Forelimb muscle (tissue), 1 donor: ENCODE measurements around the gene TBC1D32. TPM values are rescaled to one million over a fixed set of nuclear protein-coding genes. Genes with fewer than 3 reads are reported as not detected.
"Not testable (repeated sequence)": the region's sequence is repeated elsewhere in the genome, so short reads cannot be mapped to it uniquely, and the experiment has no call there.

Experiments
- DNase-seq: peaks from one replicate; pipeline ENCODE4 v3.0.0-alpha.2; 2013; ENCODE audit warnings: low read depth
- polyA plus RNA-seq: library from polyadenylated mRNA; unstranded; fragments of 120-200 nt; gene quantifications from one replicate; pipeline ENCODE4 v1.2.1, GENCODE V29; 2013; ENCODE audit not compliant: insufficient read length

TBC1D32 gene
- polyA plus RNA-seq, 1 donor, result 5.6 TPM

- DNase-seq, result no peak
Measured at GRCh38 chr6:121321282-121321681, 13.0 kb downstream of the TBC1D32 start.

DNA sequence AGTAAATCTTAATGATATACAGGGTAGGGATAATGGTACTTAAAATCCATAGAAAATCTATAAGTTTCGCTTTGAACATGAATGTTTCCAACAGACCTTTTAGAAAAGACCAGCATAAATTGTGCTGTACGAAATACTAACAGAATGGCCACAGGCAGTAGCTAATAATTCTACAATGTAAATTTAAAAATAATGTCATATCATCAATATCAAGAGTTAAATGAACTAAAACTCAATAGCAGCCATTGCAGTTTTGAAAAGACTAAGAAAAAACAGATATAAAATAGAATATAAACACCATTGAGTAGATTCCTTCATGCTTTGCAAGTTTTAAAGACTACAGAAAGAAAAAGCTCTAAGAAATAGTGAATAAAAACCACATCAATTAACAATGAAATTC lies 14.7 kb downstream of the TBC1D32 start:
- DNase-seq, result no peak

GRCh38 chr6:121319112-121319553 lies 15.1 kb downstream of the TBC1D32 start:
- no peak for DNase-seq

DNA sequence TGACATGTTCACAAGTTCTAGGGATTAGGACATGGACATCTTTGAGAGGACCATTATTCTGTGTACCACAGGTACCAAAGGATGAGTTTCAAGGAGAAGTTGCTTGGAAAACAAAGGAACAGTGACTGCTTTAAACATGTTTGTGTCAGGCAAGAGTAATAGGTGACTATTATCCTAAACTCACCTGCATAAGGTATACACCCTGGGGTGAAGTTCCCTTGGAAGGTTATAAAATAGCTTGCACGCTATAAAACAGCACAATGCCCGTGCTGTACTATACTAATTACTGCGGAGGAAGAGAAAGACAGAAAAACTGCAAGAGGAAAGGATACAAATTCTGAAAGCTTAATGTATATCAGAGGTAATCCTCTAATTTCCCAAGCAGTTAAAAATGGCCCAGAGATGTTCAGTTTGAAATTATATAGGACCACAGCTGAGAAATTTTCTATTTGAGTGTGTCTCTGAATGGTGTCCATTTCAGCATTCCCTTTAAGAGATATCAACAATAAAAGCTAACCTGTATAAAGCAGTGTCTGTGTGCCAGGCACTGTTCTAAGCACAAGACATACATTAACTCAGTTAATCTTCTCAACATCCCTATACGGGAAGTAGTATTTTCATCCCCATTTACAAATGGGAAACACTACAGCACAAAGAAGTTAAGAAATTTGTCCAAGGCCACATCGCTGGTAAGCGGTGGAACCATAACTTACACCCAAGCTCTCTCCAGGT lies 19.7 kb downstream of the TBC1D32 start:
- no peak for DNase-seq

GRCh38 chr6:121311814-121312213 lies 22.5 kb downstream of the TBC1D32 start:
- DNase-seq, result not testable (repeated sequence)

- no peak for DNase-seq
Measured at GRCh38 chr6:121310495-121310894, 23.8 kb downstream of the TBC1D32 start.

GRCh38 chr6:121309768-121310469 lies 24.4 kb downstream of the TBC1D32 start:
- DNase-seq, result no peak

DNA sequence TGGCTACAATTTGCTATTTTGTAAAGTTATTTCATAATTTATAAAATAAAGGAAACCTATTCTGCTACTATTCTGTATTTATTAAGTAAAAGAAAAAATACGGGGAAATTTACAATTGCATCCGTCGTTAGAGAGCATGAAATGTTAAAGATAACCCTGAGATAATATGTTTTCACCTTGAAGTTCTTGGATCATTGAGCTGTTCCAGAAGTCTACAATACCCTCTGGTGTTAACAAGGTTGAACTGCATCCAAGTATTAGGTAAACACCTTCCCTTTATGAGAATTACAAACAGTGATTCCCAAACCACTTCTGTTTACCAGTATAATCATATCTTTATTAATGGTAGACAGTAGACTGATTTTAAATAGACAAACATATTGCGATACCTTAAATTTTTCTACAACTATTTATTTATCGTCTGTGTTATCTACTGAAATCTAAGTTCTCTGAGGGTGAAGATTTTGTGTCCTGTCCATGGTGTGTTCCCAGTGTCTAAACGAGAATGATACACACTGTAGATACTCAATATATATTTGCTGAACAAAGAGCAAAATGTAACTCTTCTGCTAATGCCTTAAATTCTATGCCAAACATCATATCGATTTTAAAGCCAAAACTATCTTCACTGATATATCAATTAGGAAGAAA lies 28.2 kb downstream of the TBC1D32 start:
- no peak for DNase-seq

DNA sequence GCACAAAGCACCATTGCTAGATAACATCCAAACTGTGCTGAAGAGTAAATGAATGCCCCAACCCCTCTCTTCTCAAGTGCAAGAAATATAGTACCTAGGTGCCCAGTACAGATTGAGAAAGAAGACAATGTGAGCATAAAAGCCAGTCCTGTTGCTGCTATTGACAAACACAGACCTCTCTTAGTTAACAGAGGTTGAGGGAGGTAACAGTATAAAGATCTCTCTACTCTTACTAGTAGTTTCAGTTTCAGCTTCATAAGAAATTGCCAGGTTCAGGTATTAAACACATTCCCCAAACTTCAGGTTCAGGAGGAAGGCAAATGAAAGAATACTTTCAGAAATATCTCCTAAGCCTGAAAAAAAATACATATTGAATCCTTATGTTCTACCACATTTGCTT lies 31.4 kb downstream of the TBC1D32 start:
- no peak for DNase-seq

DNA sequence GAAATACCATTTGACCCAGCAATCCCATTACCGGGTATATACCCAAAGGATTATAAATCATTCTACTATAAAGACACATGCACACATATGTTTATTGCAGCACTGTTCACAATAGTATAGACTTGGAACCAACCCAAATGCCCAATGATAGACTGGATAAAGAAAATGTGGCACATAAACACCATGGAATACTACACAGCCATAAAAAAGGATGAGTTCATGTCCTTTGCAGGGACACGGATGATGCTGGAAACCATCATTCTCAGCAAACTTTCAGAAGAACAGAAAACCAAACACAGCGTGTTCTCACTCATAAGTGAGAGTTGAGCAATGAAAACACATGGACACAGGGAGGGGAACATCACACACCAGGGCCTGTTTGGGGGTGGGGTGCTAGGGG lies 33.1 kb downstream of the TBC1D32 start:
- not testable (repeated sequence) for DNase-seq

- DNase-seq, result no peak
Measured at GRCh38 chr6:121297694-121298093, 36.6 kb downstream of the TBC1D32 start.

GRCh38 chr6:121285041-121285440 lies 49.2 kb downstream of the TBC1D32 start:
- no peak for DNase-seq

DNA sequence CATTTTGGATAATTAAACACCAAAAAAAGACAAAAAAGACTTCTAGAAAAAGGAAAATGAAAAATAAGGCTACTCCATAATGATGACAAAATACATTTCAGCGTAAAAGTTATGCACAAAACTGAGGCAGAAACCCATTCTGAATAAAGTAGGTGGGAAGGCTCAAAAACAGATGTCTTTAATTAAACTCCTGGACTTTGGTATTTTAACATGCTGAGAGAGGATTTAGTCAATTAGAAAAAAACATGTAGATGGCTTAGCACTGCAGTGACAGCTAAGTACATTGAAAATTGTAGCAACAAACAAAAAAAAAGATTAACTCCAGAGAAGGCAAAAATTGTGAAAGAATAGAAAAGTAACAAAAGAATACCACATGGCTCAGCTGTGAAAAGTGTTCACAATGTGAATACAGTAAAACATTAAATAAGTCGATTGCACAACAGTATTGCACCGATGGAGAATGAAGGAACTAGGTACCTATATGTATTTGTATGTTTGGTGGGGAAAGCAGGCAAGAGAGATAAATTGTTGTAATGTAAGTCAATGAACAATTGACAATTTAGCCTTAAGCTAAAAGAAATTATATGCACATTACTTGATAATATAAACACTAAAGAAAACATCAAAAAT lies 59.5 kb downstream of the TBC1D32 start:
- no peak for DNase-seq

DNA sequence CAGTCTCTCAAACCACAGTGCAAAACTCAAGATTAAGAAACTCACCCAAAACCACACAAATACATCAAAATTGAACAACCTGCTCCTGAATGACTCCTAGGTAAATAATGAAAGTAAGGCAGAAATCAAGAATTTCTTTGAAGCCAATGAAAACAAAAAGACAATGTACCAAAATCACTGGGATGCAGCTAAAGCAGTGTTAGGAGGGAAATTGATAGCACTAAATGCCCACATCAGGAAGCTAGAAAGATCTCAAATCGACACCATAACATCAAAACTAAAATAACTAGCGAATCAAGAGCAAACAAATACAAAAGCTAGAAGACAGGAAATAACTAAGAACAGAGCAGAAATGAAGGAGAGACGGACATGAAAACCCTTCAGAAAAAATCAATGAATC lies 70.5 kb downstream of the TBC1D32 start:
- DNase-seq, result no peak

DNA sequence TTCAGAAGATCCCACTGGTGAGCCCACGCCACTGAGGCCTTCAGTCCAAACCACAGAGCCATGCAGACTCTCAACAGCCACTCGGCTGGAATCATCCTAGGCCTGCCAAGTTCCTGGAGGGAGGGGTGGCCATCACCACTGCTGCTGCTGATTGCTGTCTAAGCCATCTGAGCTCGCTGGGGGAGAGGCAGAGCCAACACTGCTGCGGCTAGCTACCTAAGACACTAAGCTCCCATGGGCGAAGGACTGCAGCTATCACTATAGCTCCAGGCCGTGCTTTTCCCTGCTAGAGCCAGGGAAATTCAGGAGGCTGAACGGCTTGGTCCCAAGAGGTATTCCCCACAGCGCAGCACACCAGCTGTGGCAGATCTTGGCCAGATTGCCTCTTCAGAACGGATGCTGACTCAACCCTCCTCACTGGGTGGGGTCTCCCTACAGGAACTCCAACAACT lies 73.6 kb downstream of the TBC1D32 start:
- DNase-seq, result no peak

DNA sequence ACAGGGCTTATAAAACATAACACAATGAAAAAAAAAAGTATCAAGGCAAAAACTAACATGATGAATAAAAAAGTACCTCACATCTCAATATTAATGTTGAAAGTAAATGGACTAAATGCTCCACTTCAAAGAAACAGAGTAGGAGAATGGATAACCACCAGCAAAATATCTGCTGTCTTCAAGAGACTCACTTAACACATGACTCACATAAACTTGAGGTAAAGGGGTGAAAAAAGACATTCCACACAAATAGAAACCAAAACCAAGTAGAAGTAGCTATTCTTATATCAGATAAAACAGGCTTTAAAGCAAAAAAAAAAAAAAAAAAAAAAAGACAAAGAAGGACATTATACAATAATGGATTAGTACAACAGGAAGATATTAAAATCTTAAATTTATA lies 86.9 kb downstream of the TBC1D32 start:
- DNase-seq, result no peak

- no peak for DNase-seq
Measured at GRCh38 chr6:121242386-121242785, 91.9 kb downstream of the TBC1D32 start.

DNA sequence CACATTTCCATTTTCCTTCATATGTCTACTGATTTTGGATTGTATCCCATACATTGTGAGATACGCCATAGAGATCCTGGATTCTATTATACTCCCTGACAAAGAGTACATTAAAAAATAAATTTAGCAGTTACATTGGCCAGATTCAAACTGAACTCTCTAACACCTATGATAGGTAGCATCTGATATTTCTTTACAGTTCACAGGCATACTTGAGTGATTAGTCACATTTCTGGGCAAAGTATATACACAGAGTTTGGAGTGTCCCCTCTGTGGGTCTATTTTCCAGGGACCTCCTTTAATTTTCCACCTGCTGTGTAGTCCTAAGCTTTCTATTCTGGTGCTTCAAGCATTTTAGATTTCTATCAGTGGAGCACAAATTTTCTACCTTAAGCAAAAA lies 96.4 kb downstream of the TBC1D32 start:
- no peak for DNase-seq

DNA sequence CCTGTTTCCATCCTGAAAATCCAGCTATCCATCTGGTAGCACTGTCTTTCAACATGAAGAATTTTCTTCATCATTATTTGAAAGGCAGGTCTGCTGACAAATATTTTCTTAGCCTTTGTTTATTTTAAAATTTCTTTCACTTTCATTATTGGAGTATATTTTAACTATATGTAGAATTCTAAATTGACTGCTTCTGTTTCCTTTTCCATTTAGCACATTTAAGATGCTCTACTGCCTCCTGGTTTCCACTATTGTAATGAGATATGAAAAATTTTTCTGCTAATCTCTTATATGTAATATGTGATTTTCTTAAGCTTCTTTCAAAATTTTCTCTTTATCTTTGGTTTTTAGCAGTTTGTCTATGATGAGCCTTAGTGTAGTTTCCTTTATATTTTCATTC lies 97.3 kb downstream of the TBC1D32 start:
- DNase-seq, result no peak

DNA sequence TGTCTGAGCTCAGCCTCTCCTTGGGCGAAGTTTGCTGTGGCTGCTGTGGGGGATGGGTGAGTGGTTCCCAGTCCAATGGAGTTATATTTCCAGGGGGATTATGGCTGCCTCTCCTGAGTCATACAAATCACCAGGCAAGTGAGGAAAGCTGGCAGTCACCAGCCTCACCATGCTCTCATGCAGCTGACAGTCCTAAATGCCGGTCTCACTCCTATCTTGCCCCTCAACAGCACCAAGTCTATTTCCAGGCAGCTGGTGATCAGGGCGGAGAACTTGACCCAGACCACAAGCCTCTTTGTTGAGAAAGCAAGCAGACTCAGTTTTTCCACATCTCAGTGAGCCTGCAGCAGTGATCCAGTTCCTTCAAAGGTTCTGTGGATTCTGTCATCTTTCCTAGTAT lies 98.9 kb downstream of the TBC1D32 start:
- no peak for DNase-seq

- DNase-seq, result no peak
Measured at GRCh38 chr6:121223930-121224329, 110.3 kb downstream of the TBC1D32 start.

DNA sequence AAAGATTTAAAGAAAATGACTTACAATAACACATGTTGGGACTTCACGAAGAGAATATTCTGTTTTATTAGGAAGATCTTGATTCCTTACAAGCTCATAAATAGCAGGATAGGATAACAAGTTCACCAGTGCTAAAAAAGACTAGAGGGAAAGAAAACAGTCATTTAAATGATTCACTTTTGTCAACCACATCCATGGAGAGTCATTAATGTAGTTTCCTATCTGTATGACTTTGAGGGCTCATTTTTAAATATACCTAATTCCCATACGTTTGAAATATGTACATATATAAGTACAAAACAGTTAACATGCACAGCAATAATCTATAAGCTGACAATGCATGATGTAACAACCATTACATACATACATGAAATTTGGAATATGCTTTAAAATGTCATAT lies 111.1 kb downstream of the TBC1D32 start:
- DNase-seq, result no peak
